ENCODE data around the gene LBP.

DNA sequence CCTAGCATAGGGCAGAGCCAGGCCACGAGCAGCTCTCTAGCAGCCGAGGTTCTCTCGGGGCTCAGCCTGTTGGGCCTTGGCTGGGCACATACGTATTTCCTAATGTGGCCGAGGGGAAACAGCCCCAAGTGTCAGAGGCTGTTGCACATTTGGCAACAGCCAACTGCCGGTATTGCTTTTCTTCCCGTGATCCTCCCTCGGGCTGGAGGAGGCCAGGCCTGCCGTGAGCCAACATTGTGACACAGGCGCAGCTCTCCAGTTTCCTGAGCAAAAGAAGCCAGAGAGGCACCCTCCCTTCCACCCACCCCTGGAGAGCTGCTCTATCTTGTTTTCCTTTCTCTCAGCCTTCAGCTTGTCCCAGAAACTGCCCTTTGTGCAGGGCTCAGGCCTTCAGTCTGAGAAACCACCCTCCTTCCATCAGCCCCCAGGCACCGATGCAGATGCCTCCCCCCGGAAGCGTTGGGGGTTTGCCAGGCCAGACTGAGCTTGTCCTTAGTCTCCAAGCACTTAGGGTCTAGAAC is 47.5 kb upstream of the LBP start:
- no peak for TF ChIP-seq EZH2 (IDR thresholded peaks at IDR 0.05; ENCODE audit: low read depth, unreplicated experiment)
- TF ChIP-seq, protein P1, sequence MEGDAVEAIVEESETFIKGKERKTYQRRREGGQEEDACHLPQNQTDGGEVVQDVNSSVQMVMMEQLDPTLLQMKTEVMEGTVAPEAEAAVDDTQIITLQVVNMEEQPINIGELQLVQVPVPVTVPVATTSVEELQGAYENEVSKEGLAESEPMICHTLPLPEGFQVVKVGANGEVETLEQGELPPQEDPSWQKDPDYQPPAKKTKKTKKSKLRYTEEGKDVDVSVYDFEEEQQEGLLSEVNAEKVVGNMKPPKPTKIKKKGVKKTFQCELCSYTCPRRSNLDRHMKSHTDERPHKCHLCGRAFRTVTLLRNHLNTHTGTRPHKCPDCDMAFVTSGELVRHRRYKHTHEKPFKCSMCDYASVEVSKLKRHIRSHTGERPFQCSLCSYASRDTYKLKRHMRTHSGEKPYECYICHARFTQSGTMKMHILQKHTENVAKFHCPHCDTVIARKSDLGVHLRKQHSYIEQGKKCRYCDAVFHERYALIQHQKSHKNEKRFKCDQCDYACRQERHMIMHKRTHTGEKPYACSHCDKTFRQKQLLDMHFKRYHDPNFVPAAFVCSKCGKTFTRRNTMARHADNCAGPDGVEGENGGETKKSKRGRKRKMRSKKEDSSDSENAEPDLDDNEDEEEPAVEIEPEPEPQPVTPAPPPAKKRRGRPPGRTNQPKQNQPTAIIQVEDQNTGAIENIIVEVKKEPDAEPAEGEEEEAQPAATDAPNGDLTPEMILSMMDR (conservative IDR thresholded peaks at IDR 0.05; ENCODE audit: low read depth in 2 of 2): no peak

Measured in GM23338 (cell line).